Spleen (tissue), 7 donors: Measurements from ENCODE around the gene TTLL11.

Experiments
- CTCF ChIP-seq, 11 experiments: fragments of 200-600 bp in 7 of 11; fragments of 450-650 bp in 4 of 11; sonication (generic) in 4 of 11; IDR thresholded peaks in 8 of 11; conservative IDR thresholded peaks in 3 of 11; 1 replicate in 7 of 11; 2 replicates in 4 of 11; pipeline versions ENCODE4 v1.4.0 to v1.8.0; 2016 to 2021; ENCODE audit warnings: antibody characterized with exemption in 11 of 11, inconsistent platforms in 4 of 11, mild to moderate bottlenecking in 1 of 11
- POLR2A ChIP-seq, 3 donors: fragments of 450-650 bp; IDR thresholded peaks; one replicate each; pipeline ENCODE4 v1.5.1; 2017; ENCODE audit warnings: antibody characterized with exemption in 3 of 3, mild to moderate bottlenecking in 1 of 3
- donor health status: DM: no; HTN: no; CAD: no; lungs with moderate emphysema.
- donor health status: DM: no; HTN: no; CAD: no.
- donor health status: DM: no; HTN: no; CAD: no.

DNA sequence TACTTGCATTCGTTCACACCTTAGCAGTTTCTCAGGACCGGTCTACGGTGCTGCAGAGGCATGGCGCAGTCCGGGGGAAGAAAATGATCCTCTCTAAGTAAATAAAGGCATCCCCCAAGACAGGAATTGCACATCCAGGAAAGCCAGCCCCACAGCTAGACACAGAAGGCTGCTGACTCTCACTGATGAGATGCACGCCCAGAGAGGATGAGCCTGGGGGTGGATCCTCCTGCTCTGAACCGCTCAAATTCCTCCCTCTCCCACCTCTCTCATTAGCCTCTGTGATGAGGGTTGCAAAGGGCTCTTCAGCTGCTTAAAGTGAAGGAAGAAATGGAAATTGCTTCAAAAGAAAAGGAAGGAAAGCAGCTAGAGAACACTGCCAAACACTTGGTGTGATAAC is 132.4 kb downstream of the TTLL11 start:
- TF ChIP-seq POLR2A (IDR thresholded peaks at IDR 0.05) (no peak), CTCF (IDR thresholded peaks at IDR 0.05 in 8 of 11, conservative IDR thresholded peaks at IDR 0.05 in 3 of 11) (no peak)
